GM18520 (cell line): ENCODE data around the gene USP40.

Source experiments
- ATAC-seq: cut with Tn5 transposase; IDR thresholded peaks from one replicate; pipeline ENCODE4 v1.9.1; 2021; ENCODE audit not compliant: unreplicated experiment

USP40 gene

DNA sequence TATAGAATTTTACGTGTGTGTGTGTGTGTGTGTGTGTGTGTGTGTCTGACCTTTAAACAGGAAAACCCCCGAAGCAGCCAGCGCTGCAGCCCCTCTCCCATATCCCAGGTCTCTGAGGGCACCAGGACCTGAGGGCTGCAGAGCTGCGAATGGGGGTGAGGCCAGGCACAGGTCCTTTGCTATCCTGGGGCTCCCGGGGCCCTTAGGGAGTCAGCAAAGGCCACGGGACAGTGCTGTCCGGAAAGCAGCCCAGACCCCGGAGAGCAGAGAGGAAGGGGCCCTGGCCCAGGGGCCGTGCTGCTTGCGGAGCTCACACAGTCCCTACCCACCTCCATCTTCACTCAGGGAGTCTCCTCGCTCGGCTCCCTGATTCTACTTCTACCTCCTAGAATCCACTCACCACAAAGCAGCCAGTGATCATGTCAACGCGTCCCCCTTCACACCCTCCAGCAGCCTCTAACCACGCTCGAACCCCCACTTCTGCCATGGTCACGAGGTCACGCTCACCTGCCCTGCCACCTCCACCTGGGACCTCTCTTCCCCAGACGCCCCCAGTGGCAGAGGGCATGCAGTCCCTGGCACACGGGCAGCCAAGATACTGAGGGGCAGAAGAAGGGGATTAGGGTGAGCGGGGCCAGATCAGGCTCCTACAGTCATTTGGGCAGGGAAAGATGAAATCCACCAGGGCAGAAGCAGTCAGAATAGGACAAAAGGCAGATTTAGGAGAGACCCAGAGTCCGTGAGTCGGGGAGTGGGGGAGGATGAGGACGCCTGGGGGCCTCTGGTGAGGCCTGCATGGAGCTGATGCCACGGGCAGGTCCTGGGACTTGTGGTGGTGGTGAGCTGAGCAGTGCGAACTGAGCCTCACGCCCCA is 86.7 kb downstream of the USP40 start:
- no peak for ATAC-seq

DNA sequence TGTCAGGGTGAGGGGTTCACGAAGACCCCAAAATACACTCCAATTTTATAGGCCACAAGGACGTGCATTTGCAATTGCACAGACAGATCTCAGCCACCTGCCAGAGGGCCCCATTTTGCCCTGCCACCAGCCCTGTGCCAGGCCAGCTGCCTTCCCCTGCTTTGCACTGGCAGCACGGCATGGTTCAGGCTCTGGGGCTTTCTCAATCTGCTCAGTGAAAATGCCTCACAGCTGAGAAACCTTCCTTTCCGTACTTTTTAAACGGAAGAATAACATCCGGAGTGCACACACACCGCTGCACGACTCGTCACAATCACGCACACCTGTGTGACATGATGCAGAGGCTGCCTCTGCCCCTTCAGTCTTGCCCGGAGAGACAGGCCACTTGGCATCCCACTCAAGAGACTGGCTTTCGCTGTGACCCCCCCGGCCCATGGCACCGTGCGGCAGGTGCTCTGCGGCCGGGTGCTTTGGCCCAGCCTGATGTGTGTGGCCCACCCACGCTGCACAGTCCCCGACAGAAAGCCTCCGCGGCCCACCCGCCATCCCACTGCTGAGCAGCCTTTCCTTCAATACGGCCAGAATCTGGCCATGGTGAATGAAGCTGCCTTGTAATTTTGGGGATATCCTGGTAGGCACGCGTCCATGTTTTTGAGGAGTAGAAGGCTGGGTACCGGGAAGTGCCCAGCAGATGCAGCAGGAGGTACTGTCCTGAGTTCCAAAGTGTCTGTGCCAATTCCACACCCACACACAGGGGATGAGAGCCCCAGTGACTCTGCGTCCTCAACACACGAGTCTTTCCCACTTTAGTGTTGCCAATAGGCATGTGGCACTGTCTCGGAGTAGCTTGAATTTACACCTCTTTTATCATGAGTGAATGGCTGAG is 88.8 kb downstream of the USP40 start:
- no peak for ATAC-seq

DNA sequence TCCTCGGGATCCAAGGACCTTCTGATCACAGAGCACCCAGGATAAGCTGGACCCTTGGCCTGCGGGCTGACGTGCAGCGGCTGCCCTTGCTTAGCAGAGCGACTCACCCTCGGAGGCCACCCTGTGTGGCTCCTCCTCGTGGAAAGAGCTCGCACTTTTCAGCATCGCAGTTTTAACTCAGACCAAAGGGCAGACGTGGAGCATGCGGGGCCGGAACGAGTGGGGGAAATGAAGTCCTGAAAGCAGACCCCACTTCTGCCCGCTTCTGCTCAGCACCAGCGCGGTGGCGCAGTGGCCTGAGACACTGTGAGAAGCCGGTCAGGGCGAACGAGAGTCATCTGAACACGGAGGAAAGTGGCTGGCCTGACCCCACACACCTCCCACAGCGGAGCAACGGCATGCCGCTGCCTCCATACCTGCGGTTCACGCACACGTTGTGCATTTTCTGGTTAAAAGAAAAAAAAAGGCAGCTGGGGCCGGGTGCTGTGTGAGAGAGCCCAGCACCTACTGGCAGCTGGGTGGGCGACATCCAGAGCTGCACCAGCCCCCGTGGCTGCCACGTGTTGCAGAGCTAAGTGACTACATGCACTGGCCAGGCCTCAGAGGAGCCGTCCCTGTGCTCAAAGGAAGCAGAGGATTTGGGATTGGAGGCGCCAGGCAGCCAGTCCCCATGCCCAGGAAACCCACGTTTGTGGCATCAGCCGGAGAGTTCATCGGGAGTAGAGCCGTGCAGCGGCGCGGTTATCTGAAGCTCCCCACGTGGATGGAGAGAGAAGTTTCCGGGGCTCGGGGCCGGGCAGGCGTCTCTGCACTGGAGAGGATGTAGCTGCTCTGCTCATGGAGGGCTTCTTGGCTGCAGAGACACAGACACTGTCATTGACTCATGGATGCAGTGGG is 89.7 kb downstream of the USP40 start:
- ATAC-seq: no peak

DNA sequence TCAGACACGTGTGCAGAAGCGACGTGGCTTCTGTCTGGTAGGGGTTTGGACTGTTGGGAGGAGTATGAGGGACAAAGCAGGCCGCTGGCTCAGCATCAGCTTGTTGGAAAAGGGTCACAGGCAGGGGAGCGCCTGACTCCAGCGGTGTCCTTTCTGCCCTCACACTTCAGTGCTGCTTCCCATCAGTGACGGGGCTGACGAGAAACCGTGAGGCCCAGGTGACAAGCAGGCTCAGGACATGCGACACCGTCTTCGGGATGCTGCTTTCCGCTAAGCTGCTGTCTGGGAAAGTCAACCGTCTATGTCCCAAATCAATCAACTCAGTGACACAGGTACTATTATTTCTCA is 90.5 kb downstream of the USP40 start:
- ATAC-seq: no peak

DNA sequence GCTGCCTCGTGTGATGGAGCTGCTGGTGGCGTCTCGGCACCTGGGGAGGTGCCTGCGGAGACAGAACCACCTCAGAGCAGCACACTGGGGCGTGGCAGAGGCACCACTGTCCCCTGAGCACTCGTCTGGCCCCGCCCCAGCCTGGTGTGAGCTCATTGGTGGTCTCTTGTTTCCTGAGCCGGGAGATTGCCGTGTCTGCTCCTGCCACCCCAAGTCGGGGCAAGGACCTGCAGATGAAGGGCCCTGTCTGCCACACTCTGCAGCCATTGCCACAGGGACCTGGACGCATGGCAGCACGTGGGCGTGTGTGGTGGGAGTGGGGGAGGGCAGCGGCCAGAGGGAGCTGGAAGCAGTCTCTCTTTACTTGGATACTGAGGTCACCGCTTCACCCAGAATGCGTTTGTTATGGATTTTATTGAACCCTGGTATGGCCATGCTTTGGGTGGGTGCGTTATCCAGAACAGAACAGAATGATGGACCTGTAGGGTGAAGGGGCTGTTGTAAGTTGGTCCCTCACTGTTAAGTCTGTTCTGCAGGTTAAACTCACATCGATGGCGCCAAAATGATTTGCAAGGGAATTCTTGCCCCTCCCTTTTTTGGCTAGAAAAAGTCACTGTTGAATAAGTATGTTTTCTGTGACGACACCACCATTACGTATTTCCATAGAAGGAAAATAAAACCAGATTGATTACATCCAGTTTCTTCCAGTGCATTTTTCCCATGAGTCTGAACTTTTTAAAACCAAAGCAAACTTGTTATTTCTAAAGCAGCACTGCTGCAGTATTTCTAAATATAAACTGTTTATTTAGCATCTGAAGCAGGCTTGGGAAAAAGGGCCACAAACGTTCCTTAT is 92.0 kb downstream of the USP40 start:
- ATAC-seq: no peak

DNA sequence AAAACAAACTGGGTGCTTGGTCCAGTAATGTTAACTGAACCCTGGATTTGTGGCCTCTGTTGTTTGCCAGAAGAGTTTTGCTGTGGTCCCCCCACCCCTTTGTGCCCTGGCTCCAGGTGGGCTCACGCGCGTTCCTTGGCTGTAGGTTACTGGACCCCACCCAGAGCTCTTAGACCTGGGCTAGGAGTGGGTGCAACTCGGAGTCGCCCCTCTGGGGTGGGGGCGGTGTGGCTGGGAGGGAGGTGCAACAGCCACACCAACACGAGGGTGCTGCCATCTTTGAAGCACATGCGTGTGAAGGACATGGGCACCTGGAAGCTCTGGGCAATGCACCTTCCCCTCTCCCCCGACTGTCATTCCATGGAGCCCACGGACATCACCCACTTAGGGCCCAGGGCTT is 92.7 kb downstream of the USP40 start:
- no peak for ATAC-seq

DNA sequence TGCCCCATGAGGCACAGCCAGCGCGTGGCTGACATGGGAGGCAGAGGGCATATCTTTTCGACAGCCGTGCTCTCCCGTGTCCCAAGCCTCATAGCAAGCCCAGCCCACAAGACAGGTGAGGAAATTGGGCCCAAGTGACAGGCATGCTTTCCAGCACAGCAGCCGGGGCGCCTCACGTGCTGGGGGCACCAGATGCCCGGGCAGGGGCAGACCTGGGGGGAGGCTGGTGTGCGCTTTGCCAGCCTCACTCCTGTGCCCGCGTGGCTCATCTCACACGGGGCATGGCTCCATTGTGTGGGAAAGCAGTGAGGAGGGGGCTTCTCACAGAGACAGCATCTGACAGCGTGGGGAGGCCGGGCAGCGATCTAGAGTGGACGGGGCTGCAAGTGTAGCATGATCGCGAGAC is 93.2 kb downstream of the USP40 start:
- no peak for ATAC-seq

DNA sequence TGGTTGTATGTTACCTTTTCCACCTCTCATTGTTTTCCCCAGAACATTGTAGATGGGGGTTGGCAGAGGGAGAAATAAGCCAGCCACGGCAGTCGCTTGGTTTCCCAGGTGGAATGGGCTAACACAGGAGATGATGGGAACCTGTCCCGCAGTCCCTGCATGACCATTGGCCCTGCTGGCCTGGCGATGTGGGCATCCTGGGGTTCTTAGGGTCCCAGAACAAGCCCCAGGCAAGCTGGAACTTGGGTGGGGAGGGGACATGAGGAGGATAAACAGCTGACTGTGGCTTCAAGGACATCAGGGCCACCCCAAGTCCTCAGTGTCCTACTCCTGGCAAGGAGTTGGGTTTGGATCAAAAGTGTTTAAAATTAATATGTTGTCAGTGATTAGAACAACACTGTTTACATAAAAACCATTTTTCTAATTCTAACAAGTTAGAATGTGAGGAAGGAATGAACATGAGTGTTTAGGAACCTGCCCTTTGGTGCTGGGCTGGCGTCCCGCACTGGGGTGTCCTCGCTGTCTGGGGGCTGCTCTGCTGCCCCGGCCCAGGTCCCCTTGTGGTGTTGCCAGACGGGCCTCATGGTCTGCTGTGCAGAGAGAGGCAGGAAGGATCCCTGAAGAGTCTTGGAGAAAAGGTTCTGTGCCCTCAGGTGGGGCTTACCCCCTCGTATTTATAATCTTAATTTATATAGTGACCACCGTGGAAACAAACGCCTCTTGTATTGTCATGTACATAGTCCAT is 95.1 kb downstream of the USP40 start:
- no peak for ATAC-seq

DNA sequence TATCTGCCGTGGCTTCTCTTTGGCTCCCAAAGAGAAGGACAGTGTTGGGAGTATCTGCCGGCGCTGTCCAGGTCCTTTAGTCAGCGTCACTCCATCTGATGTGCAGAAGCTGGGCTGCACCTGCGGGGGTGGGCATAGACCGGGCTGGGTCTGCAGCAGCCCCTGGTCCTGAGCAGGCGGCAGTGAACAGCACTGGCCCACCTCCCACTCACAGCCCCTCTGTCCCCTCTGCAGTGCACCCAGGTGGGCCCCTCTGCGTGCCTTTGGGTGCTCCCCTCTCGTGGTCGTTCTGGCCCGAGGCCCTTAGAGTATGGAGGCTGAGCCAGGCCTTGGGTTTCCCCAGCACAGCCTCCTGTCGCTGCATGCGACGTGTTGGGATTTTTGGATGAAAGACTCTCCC is 95.7 kb downstream of the USP40 start:
- ATAC-seq: no peak

DNA sequence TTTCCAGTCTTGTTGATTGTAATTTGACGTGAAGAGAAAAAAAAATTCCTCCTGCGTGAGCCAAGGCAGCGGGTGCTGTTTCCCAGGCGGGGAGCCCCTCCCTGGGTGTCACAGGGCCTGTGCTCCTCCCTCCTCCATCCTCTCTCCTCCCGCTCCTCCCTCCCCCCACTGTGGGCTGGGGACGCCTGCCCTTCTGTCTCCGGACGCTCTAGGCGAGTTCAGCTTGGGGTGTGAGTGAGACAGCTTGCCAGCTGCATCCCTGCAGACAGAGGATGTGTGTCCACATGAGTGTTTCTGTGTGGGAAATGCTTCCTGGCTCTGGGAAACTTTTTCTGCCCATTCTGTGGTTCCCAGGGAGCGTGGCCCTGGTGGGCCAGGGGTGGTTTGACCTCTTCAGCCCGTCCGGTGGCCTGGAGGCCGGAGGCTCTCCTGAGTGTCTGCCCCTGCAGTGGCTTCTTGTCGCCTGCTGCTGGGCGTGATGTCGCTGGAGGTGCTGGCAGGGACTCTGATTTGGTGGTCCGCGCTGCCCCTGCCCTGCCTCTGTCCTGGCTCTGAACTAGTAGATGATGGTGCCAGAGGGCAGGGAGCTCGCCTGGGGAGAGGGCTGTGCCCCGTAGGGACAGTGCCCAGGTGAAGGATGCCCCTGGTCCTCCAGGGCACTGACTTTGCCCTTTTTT is 96.4 kb downstream of the USP40 start:
- no peak for ATAC-seq

DNA sequence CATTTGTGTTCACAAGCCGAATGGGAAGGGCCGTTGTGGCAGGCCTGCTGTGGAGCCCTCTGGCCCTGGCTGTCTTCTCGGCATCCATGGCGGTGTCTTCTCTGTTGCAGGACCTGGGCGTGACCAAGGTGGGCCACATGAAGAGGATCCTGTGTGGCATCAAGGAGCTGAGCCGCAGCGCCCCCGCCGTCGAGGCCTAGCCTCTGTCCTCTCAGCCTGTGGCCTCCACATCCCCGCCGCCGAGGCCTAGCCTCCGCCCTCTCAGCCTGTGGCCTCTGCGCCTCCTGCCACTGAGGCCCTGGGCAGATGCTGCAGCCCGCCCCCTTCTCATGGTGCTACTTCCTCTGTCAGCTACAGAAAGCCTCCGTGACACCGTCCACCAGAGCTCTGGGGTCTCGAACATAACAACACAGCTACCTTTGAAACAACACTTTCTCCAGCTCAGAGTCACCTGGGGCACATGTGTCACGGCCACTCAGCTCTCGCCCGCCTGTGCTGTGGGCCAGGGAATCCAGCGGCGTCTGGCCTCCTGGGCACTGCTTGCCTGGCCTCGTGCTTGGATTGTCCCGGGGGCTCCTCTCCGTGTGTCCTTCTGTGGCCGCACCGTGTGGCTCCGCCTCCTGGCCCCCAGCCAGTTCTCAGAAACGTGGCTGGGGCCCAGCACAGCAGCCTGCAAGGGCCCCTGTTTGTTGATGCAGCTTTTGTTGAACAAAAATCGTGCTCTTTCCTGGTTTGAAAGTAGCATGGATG is 97.1 kb downstream of the USP40 start:
- ATAC-seq: no peak

DNA sequence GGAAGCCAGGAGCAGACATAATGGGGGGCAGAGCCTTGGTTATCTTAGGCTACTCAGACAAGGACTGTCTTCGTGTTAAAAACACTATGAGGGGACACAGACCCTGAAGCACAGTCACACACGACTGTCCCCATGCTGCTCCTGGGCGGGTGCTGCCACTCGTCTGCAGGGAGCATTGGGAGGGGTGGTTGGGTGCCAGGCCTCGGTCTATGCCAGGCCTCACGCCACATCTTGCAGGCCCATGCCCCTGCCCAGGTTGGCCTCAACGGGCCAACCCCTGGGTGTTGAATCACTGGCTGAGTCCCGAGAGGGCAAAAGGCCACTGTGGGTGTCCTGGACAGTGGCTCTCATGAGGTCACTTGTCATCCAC is 97.9 kb downstream of the USP40 start:
- no peak for ATAC-seq

DNA sequence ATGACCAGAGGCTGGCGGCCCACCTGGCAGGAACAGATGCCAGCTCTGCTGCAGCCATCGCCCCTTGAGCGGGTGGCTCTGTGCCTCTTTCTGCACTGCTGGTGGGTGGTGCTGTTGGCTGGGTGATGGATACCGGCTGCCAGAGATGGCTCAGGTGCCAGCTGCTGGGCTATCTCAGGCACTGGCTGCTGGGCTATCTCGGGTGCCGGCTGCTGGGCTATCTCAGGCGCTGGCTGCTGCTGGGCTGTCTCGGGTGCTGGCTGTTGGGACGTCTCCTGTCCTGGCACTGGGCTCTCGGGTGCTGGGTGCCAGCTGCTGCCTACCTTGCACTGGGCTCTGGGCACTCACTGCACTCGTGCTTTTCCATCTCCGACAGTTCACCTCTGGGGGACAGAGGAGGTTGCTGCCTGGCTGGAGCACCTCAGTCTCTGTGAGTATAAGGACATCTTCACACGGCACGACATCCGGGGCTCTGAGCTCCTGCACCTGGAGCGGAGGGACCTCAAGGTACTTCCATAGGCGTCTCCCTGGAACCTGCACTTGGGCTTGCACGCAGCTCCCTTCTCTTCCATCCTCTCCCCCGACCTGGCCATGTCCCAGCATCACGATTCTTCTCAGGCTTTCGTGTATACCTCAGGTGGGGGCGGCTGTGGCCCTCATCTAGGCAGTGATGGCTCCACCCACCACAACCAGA is 98.4 kb downstream of the USP40 start:
- no peak for ATAC-seq

DNA sequence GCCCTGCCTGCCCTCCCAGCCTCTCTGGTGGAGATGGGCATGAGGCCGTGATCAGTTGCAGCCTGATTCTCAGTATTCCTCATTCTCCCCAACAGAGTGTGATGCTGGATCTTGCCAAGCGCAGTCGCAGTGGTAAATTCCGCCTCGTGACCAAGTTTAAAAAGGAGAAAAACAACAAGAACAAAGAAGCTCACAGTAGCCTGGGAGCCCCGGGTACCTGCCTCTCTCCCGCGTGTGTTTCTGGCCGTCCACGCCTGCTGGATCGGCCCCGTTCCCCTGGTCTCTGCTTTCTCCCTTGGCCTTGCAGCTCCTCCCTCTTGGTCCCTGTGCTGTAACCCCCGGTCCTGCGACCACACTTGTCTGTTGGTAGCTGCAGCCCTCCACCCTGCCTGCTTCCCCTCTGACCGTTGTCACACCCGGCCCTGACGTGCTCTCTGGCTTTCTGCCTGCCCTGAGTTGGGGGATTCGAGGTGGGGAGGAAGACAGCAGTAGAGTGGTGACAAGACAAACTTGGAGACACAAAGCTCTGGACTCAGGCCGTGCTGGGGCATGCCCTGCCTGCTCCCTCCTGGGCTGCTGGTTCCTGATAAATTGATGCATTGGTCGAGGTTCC is 99.5 kb downstream of the USP40 start:
- no peak for ATAC-seq

DNA sequence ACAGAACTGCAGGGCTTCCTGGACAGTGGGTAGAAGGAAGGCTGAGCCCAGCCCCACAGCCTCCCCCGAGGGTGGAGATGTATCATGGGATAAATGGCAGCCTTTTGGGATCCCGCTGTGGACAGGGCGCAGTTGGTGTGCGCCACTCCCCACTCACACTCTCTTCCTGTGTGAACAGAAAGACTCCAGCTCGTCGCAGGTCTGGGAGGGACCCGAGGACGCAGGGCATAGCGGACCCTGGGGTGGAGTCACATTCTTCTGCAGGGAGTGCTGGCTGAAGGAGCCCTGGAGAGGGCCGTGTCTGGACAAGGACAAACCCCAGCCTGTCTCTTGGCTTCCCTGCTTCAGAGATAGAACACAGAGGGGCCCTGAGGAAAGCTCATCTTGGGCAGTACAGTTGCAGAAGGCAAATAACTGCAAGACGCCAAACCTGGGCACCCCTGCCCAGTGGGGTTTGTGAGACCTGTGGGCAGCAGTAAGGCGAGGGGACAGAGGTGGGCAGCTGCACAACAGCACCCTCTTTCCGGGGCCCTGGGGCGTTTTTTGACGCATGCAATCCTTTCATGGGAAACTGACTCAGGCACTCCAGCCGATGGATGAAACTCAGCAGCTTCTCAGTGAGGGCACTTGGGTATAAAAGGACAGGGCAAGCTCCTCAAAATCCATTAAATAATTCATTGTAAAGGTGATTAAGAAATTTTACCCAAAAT is 101.9 kb downstream of the USP40 start:
- no peak for ATAC-seq

DNA sequence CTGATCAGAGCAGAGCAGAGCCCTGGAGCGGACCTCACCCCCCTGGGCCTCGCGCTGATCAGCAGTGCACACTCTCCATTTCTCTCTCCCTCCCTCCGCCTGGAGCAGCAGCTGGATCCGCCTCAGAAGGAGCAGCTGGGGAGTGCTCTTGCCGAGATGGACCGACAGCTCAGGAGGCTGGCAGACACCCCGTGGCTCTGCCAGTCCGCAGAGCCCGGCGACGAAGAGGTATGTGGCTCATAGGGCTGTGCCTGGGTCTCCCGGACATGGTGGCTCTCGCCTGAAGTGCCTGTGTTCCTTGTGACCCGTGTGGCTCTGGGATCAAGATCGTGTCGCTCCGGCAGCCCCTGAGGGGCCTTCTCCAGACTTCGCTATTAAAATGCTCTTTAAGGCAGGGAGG is 102.5 kb downstream of the USP40 start:
- no peak for ATAC-seq

DNA sequence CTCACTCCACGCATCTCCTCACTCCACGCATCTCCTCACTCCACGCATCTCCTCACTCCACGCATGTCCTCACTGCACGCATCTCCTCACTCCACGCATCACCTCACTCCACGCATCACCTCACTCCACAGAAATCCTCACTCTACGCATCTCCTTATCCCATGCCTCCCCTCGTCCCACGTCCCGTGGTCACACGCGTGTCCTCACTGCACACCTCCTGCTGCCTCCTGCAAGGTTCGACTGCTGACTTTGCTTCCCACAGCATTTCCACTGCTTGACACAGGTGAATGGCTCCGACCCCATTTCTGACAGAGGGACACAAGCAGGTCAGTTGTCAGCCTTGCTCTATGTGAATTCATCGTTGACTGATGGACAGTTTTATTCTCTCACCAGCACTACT is 103.0 kb downstream of the USP40 start:
- ATAC-seq: no peak
